Smooth muscle cell (in vitro differentiated cells): ENCODE data around the gene PRRX2. TPM values are rescaled to one million over a fixed set of nuclear protein-coding genes. Genes with fewer than 3 reads are reported as not detected.
A peak's percentile ranks its signal among the peaks of the same experiment; 100 is the strongest.
"Not testable (repeated sequence)": the region's sequence is repeated elsewhere in the genome, so short reads cannot be mapped to it uniquely, and the experiment has no call there.

Experiments used
- DNase-seq: peaks from one replicate; lab custom pipeline; 2025; ENCODE audit not compliant: unreplicated experiment; lab: John Stamatoyannopoulos, UW
- H2AFZ ChIP-seq: fragments of 200-600 bp; sonication (generic); 2 replicates; pipeline ENCODE4 v1.6.0; 2016; ENCODE audit warnings: antibody characterized with exemption, low read depth, mild to moderate bottlenecking
- H3F3A ChIP-seq: fragments of 200-600 bp; sonication (generic); 2 replicates; pipeline ENCODE4 v1.6.0; 2017; ENCODE audit warnings: antibody characterized with exemption, low read depth
- H3K27ac ChIP-seq: fragments of 200-600 bp; sonication (generic); 2 replicates; pipeline ENCODE4 v1.5.1; 2016; ENCODE audit warnings: low read depth, mild to moderate bottlenecking
- H3K27me3 ChIP-seq: fragments of 200-600 bp; sonication (generic); 2 replicates; pipeline ENCODE4 v1.6.1; 2016; ENCODE audit warnings: low read depth, mild to moderate bottlenecking
- H3K36me3 ChIP-seq: fragments of 200-600 bp; sonication (generic); 2 replicates; pipeline ENCODE4 v1.5.1; 2016; ENCODE audit warnings: low read depth
- H3K4me1 ChIP-seq: fragments of 200-600 bp; sonication (generic); 2 replicates; pipeline ENCODE4 v1.5.1; 2016; ENCODE audit warnings: low read depth
- H3K4me2 ChIP-seq: fragments of 200-600 bp; sonication (generic); 2 replicates; pipeline ENCODE4 v1.6.0; 2016; ENCODE audit warnings: mild to moderate bottlenecking
- H3K4me3 ChIP-seq: fragments of 200-600 bp; sonication (generic); 2 replicates; pipeline ENCODE4 v1.5.1; 2016; ENCODE audit warnings: mild to moderate bottlenecking
- H3K79me2 ChIP-seq: fragments of 200-600 bp; sonication (generic); 2 replicates; pipeline ENCODE4 v1.6.0; 2016; ENCODE audit warnings: low read depth, mild to moderate bottlenecking
- H3K9ac ChIP-seq: fragments of 200-600 bp; sonication (generic); 2 replicates; pipeline ENCODE4 v1.6.0; 2016; ENCODE audit warnings: low read depth
- H3K9me3 ChIP-seq: fragments of 200-600 bp; sonication (generic); replicated peaks from 2 replicates; pipeline ENCODE4 v1.5.1; 2016; ENCODE audit warnings: low read depth
- H4K20me1 ChIP-seq: fragments of 200-600 bp; sonication (generic); 2 replicates; pipeline ENCODE4 v1.6.0; 2016; ENCODE audit warnings: low read depth
- CTCF ChIP-seq: fragments of 200-600 bp; sonication (generic); IDR thresholded peaks from 2 replicates; pipeline ENCODE4 v1.5.1; 2017; ENCODE audit warnings: borderline replicate concordance, mild to moderate bottlenecking, antibody characterized with exemption; ENCODE audit not compliant: insufficient read depth, poor library complexity, severe bottlenecking
- WGBS: methylation state at CpG from one replicate; pipeline ENCODE4 v1.1.7; 2016; ENCODE audit warnings: low lambda C conversion rate; 5-methylcytosine and 5-hydroxymethylcytosine counted together
- polyA plus RNA-seq: library from polyadenylated mRNA; unstranded; fragments of >200 nt; fragmentation: Nextera tagmentation; extraction: Ambion mirVana; gene quantifications from 2 replicates; pipeline ENCODE4 v1.2.1, GENCODE V29; 2016
- total RNA-seq: library from RNA; depleted of rRNA; stranded (reverse); fragments of >200 nt; gene quantifications from 2 replicates; pipeline ENCODE4 v1.2.3, GENCODE V29; 2014

The PRRX2 gene
- total and polyA plus RNA-seq, 2 experiments from 2014 or later = 87.7 to 234 TPM

- Histone ChIP-seq H3K4me1 (peaks cover 14% of the 10 kb centered on the region), H2AFZ (no peak overlapping the region), H3K9me3 (no peaks in the 10 kb centered on the region), H3K27ac (no peak overlapping the region), H3F3A (peaks cover 13% of the 10 kb centered on the region), H3K4me2 (no peak overlapping the region), H3K36me3 (no peaks in the 10 kb centered on the region), H3K9ac (no peak overlapping the region), H4K20me1 (no peaks in the 10 kb centered on the region), H3K79me2 (peaks cover 5% of the 10 kb centered on the region), H3K4me3 (no peak overlapping the region), H3K27me3 (no peaks in the 10 kb centered on the region)
- no peak for DNase-seq
- 89% methylated on average over 6 of the region's 6 CpGs for WGBS
- no peak for TF ChIP-seq CTCF
Measured at GRCh38 chr9:129756191-129756590, 90.7 kb downstream of the PRRX2 start.

GRCh38 chr9:129757045-129757444 is 91.6 kb downstream of the PRRX2 start:
- Histone ChIP-seq H3K9ac (no peak overlapping the region), H3K4me2 (no peak overlapping the region), H4K20me1 (no peaks in the 10 kb centered on the region), H3K27me3 (no peaks in the 10 kb centered on the region), H2AFZ (no peak overlapping the region), H3K36me3 (no peaks in the 10 kb centered on the region), H3K27ac (no peak overlapping the region), H3K4me1 (peaks cover 18% of the 10 kb centered on the region), H3F3A (peaks cover 17% of the 10 kb centered on the region), H3K9me3 (no peaks in the 10 kb centered on the region), H3K4me3 (no peak overlapping the region), H3K79me2 (no peaks in the 10 kb centered on the region)
- DNase-seq = no peak
- 69% methylated on average over 9 of the region's 9 CpGs for WGBS
- TF ChIP-seq CTCF = no peak

- no peaks in the 10 kb centered on the region for H3K36me3 ChIP-seq
- no peaks in the 10 kb centered on the region for H3K79me2 ChIP-seq
- no peaks in the 10 kb centered on the region for H3K9me3 ChIP-seq
- H2AFZ ChIP-seq = no peak overlapping the region
- no peak overlapping the region for H3K9ac ChIP-seq
- H3K4me2 ChIP-seq = no peak overlapping the region
- H3K27ac ChIP-seq = no peak overlapping the region
- TF ChIP-seq CTCF = no peak
- H4K20me1 ChIP-seq = no peaks in the 10 kb centered on the region
- H3K4me1 ChIP-seq = peaks cover 6% of the 10 kb centered on the region
- no peaks in the 10 kb centered on the region for H3K27me3 ChIP-seq
- H3K4me3 ChIP-seq = no peak overlapping the region
- WGBS = 95% methylated on average over 4 of the region's 4 CpGs
- DNase-seq = no peak
- H3F3A ChIP-seq = peaks cover 23% of the 10 kb centered on the region
Measured at GRCh38 chr9:129759319-129759718, 93.9 kb downstream of the PRRX2 start.

GRCh38 chr9:129759804-129760502 is 94.5 kb downstream of the PRRX2 start:
- DNase-seq = no peak
- 83% methylated on average over 13 of the region's 13 CpGs for WGBS
- Histone ChIP-seq H3K27me3 (no peaks in the 10 kb centered on the region), H3K4me1 (peaks cover 6% of the 10 kb centered on the region), H4K20me1 (no peaks in the 10 kb centered on the region), H3K36me3 (no peaks in the 10 kb centered on the region), H2AFZ (no peak overlapping the region), H3K27ac (no peak overlapping the region), H3K9me3 (no peaks in the 10 kb centered on the region), H3K4me3 (no peak overlapping the region), H3F3A (peaks cover 23% of the 10 kb centered on the region), H3K79me2 (no peaks in the 10 kb centered on the region), H3K9ac (no peak overlapping the region), H3K4me2 (no peak overlapping the region)
- TF ChIP-seq CTCF = no peak

- not testable (repeated sequence) for H2AFZ ChIP-seq, H3K9ac ChIP-seq, H3K4me2 ChIP-seq, H3K4me3 ChIP-seq, H3K4me1 ChIP-seq, H3K27me3 ChIP-seq, H3K36me3 ChIP-seq, DNase-seq, H3K9me3 ChIP-seq, H4K20me1 ChIP-seq, H3K79me2 ChIP-seq
- peak overlapping the region; percentile 84 for H3K27ac ChIP-seq
- 91% methylated on average over 7 of the region's 7 CpGs for WGBS
- peaks cover 23% of the 10 kb centered on the region for H3F3A ChIP-seq
Measured at GRCh38 chr9:129760784-129761183, 95.3 kb downstream of the PRRX2 start.
